NT2/D1 (cell line): ENCODE results near the gene DGKE.

Experiments
- SUZ12 ChIP-seq: IDR thresholded peaks from 2 replicates; pipeline ENCODE4 v1.6.1; 2011; ENCODE audit not compliant: insufficient read length, insufficient read depth; ENCODE audit errors: extremely low read depth
- YY1 ChIP-seq: IDR thresholded peaks from 2 replicates; pipeline ENCODE4 v1.6.1; 2011; ENCODE audit not compliant: insufficient read length, insufficient read depth
- ZNF274 ChIP-seq: IDR thresholded peaks from 2 replicates; pipeline ENCODE4 v1.6.1; 2011; ENCODE audit warnings: mild to moderate bottlenecking, low read depth, low read length

GRCh38 chr17:56881685-56882295, 47.8 kb downstream of the DGKE start:
- TF ChIP-seq YY1 (no peak), ZNF274 (no peak), SUZ12 (no peak)
